Glomerular endothelial cell (primary cell): Measurements from ENCODE around the gene BSCL2. TPM values are rescaled to one million over a fixed set of nuclear protein-coding genes. Genes with fewer than 3 reads are reported as not detected.
"Not testable (repeated sequence)": the region's sequence is repeated elsewhere in the genome, so short reads cannot be mapped to it uniquely, and the experiment has no call there.

Source experiments
- DNase-seq: peaks from one replicate; pipeline ENCODE4 v3.0.0-alpha.2; 2011; ENCODE audit warnings: low read depth, low spot score; ENCODE audit errors: extremely low read depth
- total RNA-seq: library from RNA; depleted of rRNA; stranded (reverse); fragments of >200 nt; gene quantifications from 2 replicates; pipeline ENCODE4 v1.2.3, GENCODE V29; 2015

Gene BSCL2
- total RNA-seq, 1 donor from 2014 or later = 34.8 TPM

DNA sequence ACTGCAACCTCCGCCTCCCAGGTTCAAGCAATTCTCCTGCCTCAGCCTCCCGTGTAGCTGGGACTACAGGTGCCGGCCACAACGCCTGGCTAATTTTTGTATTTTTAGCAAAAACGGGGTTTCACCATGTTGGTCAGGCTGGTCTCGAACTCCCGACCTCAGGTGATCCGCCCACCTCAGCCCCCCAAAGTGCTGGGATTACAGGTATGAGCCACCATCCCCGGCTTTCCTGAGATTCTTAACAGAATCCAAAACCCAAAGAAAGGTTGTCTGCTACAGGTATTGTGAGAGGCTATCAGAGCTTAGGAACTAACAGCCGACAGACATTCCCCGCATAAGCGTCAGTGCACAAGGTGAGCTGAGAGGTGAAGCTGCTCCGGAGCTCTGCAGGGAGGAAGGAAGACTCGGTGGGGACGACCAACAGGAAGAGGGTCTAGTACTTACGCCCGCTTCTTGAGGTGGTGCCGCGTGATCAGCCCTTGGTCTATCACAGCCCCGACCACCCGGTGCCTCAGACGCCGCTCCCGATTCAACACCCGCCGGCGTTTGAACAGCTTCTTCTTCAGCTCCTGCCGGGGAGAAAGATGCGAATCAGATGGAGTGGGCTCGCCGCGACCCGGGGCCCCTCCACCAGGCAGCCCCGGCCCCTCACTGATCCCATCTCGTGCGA, 42.7 kb downstream of the BSCL2 start:
- DNase-seq = no peak

DNA sequence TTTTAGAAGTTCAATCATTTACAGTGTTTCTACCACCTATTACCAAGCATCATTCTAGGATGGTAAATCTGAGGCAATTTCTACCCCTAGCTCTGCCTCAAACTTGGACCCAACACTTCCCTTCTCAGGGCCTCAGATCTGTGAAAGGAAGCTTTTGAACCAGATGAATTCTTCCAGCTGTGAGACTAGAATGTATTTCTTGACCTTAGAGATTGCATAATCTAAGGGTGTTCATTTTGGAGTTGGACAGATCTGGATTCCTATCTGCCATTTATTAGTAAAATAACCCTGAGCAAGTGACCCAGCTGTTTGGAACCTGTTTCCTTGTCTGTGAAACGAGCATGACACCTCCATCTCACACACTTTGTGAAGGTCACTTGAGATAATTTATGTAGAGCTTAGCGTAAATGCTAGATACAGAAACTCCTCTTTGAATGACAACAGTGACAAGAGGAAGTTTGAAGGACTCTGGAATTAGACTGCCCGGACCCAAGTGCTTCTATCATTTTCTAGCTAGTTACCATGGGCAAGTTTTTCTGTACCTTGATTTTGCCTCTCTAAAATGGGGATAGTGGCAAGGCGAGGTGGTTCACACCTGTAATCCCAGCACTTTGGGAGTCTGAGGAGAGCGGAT, 50.3 kb downstream of the BSCL2 start:
- no peak for DNase-seq

DNA sequence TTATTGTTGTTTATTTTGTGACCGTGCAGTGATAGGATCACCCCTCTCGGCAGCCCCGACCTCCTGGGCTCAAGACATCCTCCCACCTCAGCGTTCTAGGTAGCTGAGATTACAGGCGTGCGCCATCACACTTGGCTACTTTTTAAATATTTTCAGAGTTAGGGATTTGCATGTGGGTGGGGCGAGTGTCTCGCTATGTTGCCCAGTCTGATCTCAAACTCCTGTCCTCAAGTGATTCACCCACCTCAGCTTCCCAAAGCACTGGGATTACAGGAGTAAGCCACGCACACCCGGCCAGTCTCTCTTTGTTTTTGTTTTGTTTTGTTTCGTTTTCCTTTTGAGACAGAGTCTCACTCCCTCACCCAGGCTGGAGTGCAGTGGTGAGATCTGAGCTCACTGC, 52.9 kb downstream of the BSCL2 start:
- DNase-seq = no peak

DNA sequence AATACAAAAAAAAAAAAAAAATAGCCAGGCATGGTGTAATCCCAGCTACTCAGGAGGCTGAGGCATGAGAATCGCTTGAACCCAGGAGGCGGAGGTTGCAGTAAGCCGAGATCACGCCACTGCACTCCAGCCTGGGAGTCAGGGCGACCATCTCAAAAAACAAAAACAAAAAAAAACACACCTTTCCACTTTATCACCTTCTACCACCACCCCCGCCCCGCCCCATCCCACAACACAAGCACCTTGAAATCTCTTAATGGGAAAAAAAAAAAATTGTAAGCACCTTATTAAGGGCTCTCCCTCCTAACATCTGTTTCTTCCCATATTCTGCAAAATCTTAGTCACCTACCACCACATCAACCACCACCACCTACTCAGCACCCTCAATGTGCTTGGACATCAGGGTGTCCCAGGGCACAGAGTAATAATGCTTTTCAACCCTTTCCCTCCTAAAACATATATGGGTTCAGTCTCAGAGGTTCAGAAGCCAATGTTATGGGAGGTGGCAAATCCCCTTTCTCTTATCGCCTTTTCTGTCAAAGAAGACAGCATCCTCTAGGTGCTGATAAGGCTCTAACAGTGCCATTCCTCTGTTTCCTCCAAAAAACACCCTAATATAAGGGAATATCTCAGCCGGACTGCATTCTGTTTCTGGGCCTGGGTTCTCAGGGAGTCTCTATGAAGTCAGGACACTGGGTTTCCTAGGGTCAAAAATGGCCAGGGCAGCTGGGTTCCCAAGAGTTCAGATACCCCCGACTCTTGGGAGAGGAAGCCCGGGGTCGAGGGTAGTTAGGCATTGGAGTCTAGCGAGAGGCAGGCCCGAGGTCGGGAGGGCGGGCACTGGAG, 54.8 kb downstream of the BSCL2 start:
- no peak for DNase-seq

DNA sequence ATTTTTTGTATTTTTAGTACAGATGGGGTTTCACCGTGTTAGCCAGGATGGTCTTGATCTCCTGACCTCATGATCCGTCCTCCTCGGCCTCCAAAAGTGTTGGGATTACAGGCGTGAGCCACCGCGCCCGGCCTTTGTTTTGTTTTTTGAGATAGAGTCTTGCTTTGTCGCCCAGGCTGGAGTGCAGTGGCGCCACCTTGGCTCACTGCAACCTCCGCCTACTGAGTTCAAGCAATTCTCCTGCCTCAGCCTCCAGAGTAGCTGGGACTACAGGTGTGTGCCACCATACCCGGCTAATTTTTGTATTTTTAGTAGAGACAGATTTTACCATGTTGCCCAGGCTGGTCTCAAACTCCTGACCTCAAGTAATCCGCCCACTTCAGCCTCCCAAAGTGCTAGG, 56.9 kb downstream of the BSCL2 start:
- DNase-seq = not testable (repeated sequence)

DNA sequence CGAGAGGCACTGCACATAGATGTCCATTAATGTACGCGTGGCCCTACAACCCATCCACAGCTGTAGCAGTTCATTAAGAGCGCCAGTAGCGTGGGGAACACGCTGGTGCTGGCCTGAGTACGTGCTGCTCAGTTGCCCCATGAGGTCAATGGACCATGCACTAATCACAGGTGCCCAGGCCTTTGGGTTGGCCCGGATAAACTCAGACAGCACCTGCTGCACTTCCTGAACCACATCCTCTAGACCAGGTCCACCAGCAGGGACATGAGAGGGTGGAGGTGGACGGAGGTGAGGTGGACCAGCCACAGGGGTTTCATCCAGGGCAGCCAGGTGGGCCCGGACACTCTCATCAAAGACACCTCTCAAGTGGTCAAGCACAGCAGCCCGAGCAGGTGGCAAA, 57.7 kb downstream of the BSCL2 start:
- DNase-seq = no peak

DNA sequence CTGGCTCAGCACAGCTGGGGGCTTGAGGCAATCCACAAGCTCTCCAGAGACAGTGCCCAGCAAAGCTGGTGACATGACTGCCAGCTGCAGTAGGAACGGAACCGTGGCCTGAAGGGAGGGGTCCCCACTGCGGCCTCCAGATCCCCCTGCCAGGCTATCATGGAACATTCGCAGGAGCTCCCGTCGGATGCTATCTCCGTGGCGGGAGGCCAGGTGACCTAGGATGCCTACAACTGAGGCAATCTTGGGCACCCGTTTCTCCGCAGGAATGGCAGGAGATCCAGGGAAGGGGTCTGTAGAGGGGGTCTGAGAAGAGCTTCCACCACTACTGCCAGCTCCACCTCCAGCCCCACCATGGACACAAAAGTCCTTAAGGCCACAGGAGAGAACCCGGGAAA, 58.3 kb downstream of the BSCL2 start:
- DNase-seq = no peak

DNA sequence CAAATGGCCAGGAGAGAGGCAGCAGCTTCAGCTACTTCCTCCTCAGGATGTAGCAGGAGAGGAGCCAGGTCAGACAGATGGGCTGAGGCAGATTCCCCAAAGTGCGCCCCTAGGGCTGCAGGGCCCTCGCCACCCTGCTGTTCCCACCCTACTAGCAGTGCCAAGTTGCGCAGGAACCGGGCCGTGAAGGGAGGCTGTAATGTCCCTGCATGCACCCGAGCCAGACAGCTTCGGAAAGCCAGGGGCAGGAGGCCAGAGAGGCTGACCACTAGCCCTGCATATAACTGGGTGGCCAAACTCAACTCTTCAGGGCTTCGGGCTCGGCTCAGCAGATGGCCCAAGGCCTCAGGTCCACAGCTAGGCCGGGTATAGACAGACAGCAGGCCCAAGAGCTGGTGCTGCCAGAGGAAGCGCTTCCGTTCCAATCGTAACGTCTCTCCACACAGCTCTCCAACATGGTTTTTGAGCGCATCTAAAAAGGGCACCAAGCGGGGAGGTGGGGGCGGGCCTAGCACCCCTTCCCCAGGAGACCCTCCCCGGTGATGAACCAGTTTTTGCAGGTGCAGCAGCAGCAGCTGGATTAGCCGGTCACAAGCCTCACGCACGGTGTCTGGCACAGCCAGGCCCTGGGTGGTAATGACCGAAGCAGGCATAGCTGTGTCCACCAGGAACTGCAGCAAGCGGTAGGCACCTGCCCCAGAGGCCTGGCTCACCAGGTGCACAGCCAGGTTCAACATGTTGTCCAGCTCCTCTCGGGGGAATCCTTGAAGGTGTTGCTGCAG, 58.8 kb downstream of the BSCL2 start:
- no peak for DNase-seq

DNA sequence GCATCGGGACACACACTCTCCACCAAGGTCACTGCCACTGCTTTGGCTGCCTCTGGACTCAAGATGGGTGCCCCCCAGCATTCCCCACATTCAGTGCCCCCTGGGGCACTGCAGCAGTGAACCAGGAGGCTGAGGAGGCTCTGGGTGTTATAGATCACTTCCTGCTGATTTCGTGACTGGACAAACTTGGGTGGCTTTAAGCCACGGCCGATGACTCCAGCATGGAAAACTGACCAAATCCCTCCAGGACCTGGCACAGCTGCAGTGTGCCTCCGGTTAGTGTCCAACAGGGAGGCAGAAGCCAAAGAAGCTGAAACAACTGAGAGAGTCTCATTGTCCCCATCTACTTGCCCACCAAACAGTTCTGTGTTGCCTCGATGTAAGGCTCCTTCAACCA, 59.6 kb downstream of the BSCL2 start:
- DNase-seq = no peak

DNA sequence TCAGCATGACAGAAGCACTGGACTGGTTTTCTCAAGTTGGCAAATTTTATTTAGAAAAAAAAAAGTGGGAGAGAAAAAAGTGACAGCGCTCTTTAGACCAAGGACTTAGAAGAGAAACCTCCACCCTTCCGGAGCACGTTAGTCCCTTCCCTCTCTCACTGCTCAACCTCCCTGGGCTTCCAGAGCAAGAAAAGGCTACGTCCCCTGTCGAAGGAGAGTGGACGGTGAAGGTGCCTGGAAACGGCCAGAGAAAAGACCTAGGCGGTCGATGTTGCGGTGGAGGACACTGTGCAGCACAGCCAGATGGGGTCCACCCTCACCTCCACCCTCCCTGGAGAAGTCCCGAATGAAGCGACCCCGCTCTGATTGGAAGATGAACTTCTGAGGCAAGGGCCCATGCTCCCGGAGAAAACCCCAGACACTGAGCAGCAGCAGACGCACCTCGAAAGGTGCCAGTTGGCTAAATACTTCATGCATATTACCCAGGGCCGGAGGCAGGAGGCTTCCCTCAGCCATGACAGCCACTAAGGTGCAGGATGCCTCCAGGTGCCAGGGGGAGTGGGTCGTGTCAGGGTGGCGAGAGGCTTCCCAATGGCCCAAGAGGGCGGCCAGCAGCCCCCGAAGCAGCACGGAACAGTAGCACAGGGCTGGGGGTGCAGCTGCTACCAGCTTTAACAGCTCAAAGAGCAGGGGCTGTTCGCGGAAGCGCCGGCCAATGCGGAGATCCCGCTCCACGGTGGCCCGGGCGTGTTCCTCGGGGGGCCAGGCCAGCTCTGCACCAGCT, 60.2 kb downstream of the BSCL2 start:
- DNase-seq = no peak

DNA sequence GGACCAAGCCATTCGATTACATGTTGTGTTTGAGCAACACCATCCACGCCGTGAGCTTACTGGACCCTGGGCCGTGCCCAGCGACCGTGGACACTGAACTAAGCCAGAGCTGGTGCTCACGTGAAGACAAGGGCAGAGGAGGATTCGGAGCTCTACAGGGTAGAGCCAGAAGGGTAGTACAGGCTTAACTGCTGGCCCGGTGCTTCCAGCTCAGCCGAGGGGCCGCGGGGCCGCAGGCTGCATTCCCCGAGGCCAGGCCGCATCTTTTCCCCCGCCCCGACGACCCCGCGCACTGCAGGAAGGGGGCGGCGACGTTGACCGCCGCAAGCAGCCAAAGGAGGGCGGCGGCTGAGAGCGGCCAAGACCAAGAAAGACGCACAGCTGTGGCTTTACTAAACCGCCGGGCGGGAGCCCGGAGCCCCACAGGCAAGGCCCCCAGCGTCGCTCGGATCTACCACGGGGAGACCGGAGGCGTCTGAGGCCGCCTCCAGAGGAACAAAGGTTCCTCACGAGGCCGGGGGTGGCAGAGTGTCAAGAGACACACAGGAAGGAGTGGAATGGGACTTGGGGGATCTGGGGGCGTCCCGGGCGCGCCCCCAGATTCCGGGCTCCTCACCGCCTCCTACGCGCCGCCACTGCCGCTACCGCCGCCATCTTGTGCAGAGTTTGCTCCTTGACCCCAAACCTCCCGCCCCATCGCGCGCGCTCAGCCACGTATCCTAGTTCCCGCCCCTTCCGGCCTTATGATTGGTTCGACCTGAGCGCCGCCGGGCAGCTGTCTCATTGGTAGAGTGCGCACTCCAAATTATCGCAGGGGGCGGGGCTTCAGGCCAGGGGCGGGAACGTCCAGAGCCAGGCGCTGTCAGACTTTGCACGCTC, 61.0 kb downstream of the BSCL2 start, which contains the start of gene GANAB:
TSS of gene GANAB (minus strand) at position 668 of the 879 bp plus-strand sequence. CDS start at position 654, 14 bp downstream.
- no peak for DNase-seq

DNA sequence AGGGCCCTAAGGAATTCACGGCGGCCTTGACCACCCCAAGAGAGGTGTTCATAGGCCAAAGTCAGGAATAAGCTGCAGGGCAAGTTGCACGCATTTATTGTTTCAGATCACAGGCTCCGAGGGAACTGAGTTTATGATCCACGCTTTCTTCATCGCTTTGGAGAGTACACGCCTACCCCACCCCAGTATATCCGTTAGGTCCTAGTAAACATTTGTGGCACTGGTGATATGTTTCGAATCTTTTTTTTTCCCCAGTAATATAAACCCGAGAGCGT, 61.6 kb downstream of the BSCL2 start:
- DNase-seq = no peak

DNA sequence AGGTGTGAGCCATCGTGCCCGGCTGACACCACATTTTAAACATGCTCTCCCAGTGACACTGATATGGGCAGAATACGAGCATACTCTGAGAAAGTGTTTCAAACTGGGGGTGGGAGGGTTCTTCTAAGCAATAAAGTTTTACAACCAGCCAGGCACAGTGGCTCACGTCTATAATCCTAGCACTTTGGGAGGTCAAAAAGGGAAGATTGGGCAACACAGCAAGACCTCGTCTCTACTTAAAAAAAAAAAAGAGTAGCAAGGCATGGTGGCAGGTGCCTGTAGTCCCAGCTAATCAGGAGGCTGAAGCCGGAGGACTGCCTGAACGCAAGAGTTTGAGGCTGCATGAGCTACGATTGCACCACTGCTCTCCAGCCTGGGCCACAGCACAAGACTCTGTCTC, 63.0 kb downstream of the BSCL2 start:
- DNase-seq = no peak

Other genes with a start within 250 kb of the BSCL2 start
- gene AHNAK, start 160.6 kb downstream of the BSCL2 start, total RNA-seq = 562 and 666 TPM in 2 replicates
- gene EEF1G, start 133.5 kb downstream of the BSCL2 start, total RNA-seq = 1,186 and 1,947 TPM in 2 replicates
- 12.8 and 16.8 TPM in 2 replicates for gene TUT1, start 115.9 kb downstream of the BSCL2 start, total RNA-seq
- 143 and 154 TPM in 2 replicates for gene MTA2, start 105.6 kb downstream of the BSCL2 start, total RNA-seq
- 33.2 and 83.2 TPM in 2 replicates for gene EML3, start 94.6 kb downstream of the BSCL2 start, total RNA-seq
- gene ROM1, start 94.2 kb downstream of the BSCL2 start, total RNA-seq = 1.4 and 2.3 TPM in 2 replicates
- gene B3GAT3, start 85.4 kb downstream of the BSCL2 start, total RNA-seq = 38.3 and 42.5 TPM in 2 replicates
- 295 and 372 TPM in 2 replicates for gene GANAB, start 60.8 kb downstream of the BSCL2 start, total RNA-seq
- 29.0 and 29.5 TPM in 2 replicates for gene INTS5, start 54.1 kb downstream of the BSCL2 start, total RNA-seq
- 49.7 and 56.8 TPM in 2 replicates for gene C11orf98, start 42.2 kb downstream of the BSCL2 start, total RNA-seq
- gene CSKMT, start 42.1 kb downstream of the BSCL2 start, total RNA-seq = 2.4 and 2.5 TPM in 2 replicates
- 7.8 and 9.9 TPM in 2 replicates for gene UQCC3, start 35.8 kb downstream of the BSCL2 start, total RNA-seq
- 2.1 and 7.1 TPM in 2 replicates for gene LBHD1, start 35.2 kb downstream of the BSCL2 start, total RNA-seq
- 134 and 162 TPM in 2 replicates for gene UBXN1, start 28.4 kb downstream of the BSCL2 start, total RNA-seq
- not detected in 2 replicates for gene LRRN4CL, start 17.9 kb downstream of the BSCL2 start, total RNA-seq
- not detected in 2 replicates for gene GNG3, start 252 bp upstream of the BSCL2 start, total RNA-seq
- 13.2 and 23.6 TPM in 2 replicates for gene HNRNPUL2, start 20.0 kb upstream of the BSCL2 start, total RNA-seq
- 34.9 and 35.2 TPM in 2 replicates for gene TTC9C, start 21.1 kb upstream of the BSCL2 start, total RNA-seq
- gene ZBTB3, start 46.7 kb upstream of the BSCL2 start, total RNA-seq = 7.2 and 12.6 TPM in 2 replicates
- gene POLR2G, start 54.2 kb upstream of the BSCL2 start, total RNA-seq = 75.5 and 88.6 TPM in 2 replicates
- 20.6 and 21.8 TPM in 2 replicates for gene TAF6L, start 64.0 kb upstream of the BSCL2 start, total RNA-seq
- gene TMEM179B, start 80.0 kb upstream of the BSCL2 start, total RNA-seq = 63.9 and 65.4 TPM in 2 replicates
- 16.8 and 23.2 TPM in 2 replicates for gene TMEM223, start 84.6 kb upstream of the BSCL2 start, total RNA-seq
- 38.1 and 63.2 TPM in 2 replicates for gene NXF1, start 98.0 kb upstream of the BSCL2 start, total RNA-seq
- gene STX5, start 124.6 kb upstream of the BSCL2 start, total RNA-seq = 36.7 and 37.1 TPM in 2 replicates
- not detected in 2 replicates for gene TEX54, start 125.4 kb upstream of the BSCL2 start, total RNA-seq
- 32.3 and 37.5 TPM in 2 replicates for gene WDR74, start 132.2 kb upstream of the BSCL2 start, total RNA-seq
- 128 and 157 TPM in 2 replicates for gene SLC3A2, start 173.5 kb upstream of the BSCL2 start, total RNA-seq
- gene CHRM1, start 213.9 kb upstream of the BSCL2 start, total RNA-seq = not detected in 2 replicates